Measurements from ENCODE around the gene ABCA6.

The ABCA6 gene

DNA sequence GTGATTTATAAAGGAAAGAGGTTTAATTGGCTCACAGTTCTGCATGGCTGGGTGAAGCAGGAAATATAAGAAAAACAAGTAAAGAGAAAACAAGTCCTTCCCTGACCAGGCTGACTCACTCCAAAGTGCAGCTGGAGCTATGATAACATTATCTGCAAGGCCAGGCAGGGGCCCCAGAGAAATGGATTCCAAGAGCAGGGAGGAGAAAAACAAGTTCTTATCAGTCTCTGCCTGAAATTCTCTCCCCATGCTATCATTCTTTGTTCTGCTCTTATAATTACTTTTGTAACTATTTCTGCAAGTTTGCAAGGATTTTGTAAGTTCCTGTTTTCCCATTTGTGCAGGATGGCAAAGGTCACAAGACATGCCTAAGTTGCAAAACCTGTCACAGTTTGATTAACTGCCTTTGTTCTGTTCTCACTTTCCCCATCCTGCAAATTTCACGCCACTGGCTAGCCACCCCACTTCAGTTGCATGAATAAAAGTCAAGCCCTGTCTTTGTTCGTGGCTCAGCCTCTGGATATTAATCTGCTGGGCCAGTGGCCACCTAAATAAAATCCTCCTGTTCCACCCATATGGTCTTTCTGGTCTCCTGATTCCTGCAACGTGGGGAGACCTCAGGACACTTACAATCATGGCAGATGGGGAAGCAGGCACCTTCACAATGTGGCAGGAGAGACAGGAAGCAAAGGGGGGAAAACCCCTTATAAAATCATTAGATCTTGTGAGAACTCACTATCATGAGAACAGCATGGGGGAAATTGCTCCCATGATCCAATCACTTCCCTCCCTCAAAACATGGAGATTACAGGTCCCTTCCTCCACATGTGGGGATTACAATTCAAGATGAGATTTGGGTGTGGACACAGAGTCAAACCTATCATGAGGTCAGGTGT lies 94.1 kb downstream of the ABCA6 start:
- no peak overlapping the region for H3K4me3 ChIP-seq (ENCODE audit: low read length)
- peak; percentile 87 for DNase-seq (ENCODE audit: low read depth)
- TF ChIP-seq, protein P1, sequence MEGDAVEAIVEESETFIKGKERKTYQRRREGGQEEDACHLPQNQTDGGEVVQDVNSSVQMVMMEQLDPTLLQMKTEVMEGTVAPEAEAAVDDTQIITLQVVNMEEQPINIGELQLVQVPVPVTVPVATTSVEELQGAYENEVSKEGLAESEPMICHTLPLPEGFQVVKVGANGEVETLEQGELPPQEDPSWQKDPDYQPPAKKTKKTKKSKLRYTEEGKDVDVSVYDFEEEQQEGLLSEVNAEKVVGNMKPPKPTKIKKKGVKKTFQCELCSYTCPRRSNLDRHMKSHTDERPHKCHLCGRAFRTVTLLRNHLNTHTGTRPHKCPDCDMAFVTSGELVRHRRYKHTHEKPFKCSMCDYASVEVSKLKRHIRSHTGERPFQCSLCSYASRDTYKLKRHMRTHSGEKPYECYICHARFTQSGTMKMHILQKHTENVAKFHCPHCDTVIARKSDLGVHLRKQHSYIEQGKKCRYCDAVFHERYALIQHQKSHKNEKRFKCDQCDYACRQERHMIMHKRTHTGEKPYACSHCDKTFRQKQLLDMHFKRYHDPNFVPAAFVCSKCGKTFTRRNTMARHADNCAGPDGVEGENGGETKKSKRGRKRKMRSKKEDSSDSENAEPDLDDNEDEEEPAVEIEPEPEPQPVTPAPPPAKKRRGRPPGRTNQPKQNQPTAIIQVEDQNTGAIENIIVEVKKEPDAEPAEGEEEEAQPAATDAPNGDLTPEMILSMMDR (conservative IDR thresholded peaks at IDR 0.05; ENCODE audit: low read length), result no peak

DNA sequence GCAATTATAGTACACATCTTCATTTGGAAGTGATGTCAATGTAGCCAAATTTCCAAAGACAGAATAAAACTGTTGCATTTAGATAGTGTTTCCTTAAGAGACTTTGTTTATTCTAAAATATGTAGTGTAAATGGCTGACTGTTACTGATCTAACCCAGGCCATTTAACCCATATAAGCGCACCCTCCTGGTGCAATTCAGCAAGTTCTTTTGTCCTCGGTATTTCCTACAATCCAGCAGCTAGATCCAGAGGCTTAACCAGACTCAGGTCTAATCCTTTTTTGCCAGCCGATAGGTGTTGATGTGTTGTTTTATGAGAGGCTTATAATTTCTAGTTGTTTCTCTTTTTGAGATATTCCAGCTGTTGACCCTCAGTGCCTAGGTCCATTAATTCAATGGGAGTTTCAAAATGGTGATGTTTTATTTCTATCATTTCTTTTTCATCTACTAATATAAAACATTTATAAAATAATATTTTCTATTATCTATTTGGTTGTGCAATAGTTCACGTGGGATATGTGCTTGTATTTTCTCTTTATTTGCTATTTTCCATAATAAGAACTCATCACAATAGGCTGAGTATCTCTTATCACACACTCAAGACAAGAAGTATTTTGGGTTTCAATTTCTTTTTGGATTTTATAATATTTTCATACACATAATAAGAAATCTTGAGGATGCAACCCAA lies 95.4 kb downstream of the ABCA6 start:
- TF ChIP-seq, protein P1 (conservative IDR thresholded peaks at IDR 0.05; ENCODE audit: low read length), result no peak
- DNase-seq (ENCODE audit: low read depth), result no peak
- no peak overlapping the region for H3K4me3 ChIP-seq (ENCODE audit: low read length)

DNA sequence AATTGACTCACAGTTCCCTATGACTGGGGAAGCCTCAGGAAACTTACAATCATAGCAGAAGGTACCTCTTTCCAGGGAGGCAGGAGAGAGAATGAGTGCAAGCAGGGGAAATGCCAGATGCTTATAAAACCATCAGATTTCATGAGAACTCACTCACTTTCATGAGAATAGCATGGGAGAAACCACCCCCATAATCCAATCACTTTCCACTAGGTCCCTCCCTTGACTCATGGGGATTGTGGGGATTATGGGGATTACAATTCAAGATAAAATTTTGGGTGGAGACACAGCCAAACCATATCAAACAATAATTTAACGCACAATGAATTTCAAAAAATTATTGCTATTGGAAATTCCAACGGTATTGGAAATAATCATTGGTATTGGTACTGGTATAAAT lies 96.0 kb downstream of the ABCA6 start:
- no peak for DNase-seq (ENCODE audit: low read depth)
- TF ChIP-seq, protein P1 (conservative IDR thresholded peaks at IDR 0.05; ENCODE audit: low read length), result no peak

DNA sequence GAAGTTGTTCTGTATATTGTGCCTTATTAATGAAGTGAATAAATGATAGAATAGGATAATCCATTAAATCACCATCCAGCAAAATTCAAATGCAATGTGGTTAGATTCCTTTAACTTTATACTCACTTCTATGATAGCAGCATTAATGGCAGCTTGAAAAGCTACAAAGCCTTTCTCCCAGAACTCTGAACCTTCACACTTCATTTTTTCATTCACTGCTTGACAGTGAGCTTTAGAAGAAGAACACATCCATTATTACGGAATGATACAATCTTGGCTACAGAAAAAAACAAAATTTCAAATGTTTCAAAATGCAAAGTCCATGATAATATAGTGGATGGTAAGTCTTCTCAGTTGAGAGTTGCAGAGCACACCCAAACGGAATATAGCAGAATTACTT lies 97.3 kb downstream of the ABCA6 start:
- TF ChIP-seq, protein P1 (conservative IDR thresholded peaks at IDR 0.05; ENCODE audit: low read length), result no peak
- no peak overlapping the region for H3K4me3 ChIP-seq (ENCODE audit: low read length)
- DNase-seq (ENCODE audit: low read depth), result no peak

More for the DNA sequence above, 96.0 kb downstream of the ABCA6 start:
- H3K4me3 ChIP-seq (ENCODE audit: low read length), result no peak overlapping the region

DNA sequence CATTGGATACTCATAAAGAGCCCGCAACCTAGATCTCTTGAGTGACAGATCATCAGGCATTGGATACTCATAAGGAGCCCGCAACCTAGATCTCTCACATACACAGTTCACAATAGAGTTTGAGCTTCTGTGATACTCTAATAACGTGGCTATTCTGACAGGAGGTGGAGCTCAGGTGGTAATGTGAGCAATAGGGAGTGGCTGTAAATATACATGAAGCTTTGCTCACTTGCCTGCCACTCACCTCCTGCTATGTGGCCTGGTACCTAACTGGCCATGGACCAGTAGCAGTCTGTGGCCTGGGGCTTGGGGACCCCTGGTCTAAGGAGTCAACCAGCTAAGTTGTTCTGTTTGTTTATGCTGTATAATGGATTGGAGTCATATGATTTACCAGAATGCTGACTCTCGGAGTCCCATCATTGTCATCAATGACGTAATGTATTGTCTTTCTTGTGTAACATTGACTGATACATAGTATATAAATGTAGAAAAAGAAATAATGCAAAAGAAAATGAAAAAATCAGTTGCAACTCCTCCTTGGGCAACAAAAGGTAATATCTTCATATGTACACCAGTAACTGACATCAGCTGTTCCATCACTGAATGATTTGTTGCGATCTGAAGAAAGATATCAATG lies 98.5 kb downstream of the ABCA6 start:
- no peak for DNase-seq (ENCODE audit: low read depth)
- TF ChIP-seq, protein P1 (conservative IDR thresholded peaks at IDR 0.05; ENCODE audit: low read length), result no peak

DNA sequence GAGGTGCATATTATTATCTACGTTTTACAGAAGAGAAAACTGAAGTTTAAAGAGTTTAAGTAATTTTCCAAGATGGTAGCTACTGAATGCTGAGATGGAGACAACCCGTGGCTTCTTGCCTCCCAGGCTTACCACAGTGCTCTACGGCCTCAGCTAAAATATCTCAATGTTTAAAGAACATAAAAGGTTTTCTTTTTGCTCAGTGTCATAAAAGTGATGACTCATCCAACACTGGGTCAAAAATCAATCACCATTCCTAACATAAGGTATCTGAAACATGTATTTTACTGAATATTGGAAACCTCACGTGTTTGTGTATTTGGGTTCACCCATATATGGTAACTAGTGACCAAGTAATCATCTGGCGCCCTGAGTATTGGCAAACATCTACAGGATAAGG lies 99.4 kb downstream of the ABCA6 start:
- no peak overlapping the region for H3K4me3 ChIP-seq (ENCODE audit: low read length)
- TF ChIP-seq, protein P1 (conservative IDR thresholded peaks at IDR 0.05; ENCODE audit: low read length), result no peak
- no peak for DNase-seq (ENCODE audit: low read depth)

More for the DNA sequence above, 98.5 kb downstream of the ABCA6 start:
- H3K4me3 ChIP-seq (ENCODE audit: low read length), result no peak overlapping the region
